ENCODE data around the gene CTNNA2.

- TF ChIP-seq EGR1 (IDR thresholded peaks at IDR 0.05) (no peak), MAX (IDR thresholded peaks at IDR 0.05) (no peak), CREB1 (IDR thresholded peaks at IDR 0.05; ENCODE audit: low read depth) (no peak)
Observed at GRCh38 chr2:80091237-80091636, 578.4 kb downstream of the CTNNA2 start.
